Brain microvascular endothelial cell (primary cell): Measurements from ENCODE around the gene POLR3E.

Source experiments
- DNase-seq: peaks from one replicate; pipeline ENCODE4 v3.0.0-alpha.2; 2020
- H3K27ac ChIP-seq: fragments of 250-450 bp; sonication (Bioruptor Pico); 2 replicates; pipeline ENCODE4 v1.5.1; 2020; ENCODE audit warnings: mild to moderate bottlenecking, moderate library complexity
- H3K27me3 ChIP-seq: fragments of 250-450 bp; sonication (Bioruptor Pico); replicated peaks from 2 replicates; pipeline ENCODE4 v1.5.1; 2020; ENCODE audit warnings: mild to moderate bottlenecking
- H3K36me3 ChIP-seq: fragments of 250-450 bp; sonication (Bioruptor Pico); replicated peaks from 2 replicates; pipeline ENCODE4 v1.5.1; 2020; ENCODE audit warnings: mild to moderate bottlenecking
- H3K4me3 ChIP-seq: 2 replicates; pipeline ENCODE4 v1.5.1; 2011; ENCODE audit warnings: low read depth, mild to moderate bottlenecking, control low read depth, low read length, moderate library complexity
- in situ Hi-C: cut with HindIII; loops from 2 replicates; pipeline ENCODE4 v1.10.0; 2017; ENCODE audit warnings: low sequenced_read_pairs, low pct_ligation_motif_present
- TF ChIP-seq, protein P1 (sequence below): IDR thresholded peaks from 2 replicates; pipeline ENCODE4 v1.5.1; 2011; ENCODE audit warnings: low read depth, mild to moderate bottlenecking, moderate library complexity, low read length, control low read depth, inconsistent platforms; ENCODE audit errors: missing control alignments

Gene POLR3E

DNA sequence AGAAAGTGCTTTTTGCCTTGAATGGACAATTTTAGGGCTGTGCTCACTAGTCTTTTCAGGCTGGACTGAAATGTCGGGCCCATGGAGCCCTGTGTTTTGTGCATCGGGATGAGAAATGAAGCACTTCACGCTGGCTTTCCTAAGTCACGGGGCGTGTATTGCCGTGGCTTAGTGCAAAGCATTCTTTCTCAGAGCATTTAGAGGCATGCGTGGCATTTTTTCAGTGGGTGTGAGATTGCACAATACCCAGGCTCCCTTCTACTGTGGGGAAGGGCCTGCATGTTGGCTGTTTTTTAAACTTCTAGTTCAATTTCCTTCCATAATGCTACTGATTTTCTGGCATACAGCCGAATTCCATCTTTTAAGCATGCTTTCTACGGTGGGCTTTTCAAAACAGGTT is 12.6 kb upstream of the POLR3E start:
- TF ChIP-seq, protein P1, sequence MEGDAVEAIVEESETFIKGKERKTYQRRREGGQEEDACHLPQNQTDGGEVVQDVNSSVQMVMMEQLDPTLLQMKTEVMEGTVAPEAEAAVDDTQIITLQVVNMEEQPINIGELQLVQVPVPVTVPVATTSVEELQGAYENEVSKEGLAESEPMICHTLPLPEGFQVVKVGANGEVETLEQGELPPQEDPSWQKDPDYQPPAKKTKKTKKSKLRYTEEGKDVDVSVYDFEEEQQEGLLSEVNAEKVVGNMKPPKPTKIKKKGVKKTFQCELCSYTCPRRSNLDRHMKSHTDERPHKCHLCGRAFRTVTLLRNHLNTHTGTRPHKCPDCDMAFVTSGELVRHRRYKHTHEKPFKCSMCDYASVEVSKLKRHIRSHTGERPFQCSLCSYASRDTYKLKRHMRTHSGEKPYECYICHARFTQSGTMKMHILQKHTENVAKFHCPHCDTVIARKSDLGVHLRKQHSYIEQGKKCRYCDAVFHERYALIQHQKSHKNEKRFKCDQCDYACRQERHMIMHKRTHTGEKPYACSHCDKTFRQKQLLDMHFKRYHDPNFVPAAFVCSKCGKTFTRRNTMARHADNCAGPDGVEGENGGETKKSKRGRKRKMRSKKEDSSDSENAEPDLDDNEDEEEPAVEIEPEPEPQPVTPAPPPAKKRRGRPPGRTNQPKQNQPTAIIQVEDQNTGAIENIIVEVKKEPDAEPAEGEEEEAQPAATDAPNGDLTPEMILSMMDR = no peak
- in situ Hi-C loops = no loop called here
- Histone ChIP-seq H3K27ac (no peak overlapping the region), H3K4me3 (no peak overlapping the region), H3K36me3 (peaks cover 43% of the 10 kb centered on the region), H3K27me3 (no peaks in the 10 kb centered on the region)
- DNase-seq = peak; percentile 14

DNA sequence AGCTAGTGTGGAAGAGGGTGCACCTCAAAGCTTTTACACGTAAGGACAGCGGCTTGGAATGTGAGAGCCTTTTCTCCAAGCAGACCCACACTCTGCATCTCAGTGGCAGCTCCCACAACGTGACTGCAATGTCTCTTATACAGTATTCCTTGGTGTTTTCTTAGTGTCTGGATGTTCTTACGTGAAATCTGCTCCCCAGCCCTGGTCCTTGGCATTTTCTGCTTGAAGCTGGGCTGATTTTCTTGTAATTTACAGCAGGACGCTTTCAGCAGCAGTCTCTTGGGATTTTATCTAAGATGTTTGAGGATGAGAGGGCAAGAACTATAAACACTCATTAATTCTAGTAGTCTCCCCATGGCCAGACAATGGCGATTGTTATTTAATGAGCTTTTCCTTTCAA is 12.1 kb upstream of the POLR3E start:
- H3K27ac ChIP-seq = no peak overlapping the region
- H3K4me3 ChIP-seq = no peak overlapping the region
- in situ Hi-C loops = no loop called here
- H3K27me3 ChIP-seq = no peaks in the 10 kb centered on the region
- no peak for DNase-seq
- peaks cover 39% of the 10 kb centered on the region for H3K36me3 ChIP-seq
- TF ChIP-seq, protein P1 = no peak

DNA sequence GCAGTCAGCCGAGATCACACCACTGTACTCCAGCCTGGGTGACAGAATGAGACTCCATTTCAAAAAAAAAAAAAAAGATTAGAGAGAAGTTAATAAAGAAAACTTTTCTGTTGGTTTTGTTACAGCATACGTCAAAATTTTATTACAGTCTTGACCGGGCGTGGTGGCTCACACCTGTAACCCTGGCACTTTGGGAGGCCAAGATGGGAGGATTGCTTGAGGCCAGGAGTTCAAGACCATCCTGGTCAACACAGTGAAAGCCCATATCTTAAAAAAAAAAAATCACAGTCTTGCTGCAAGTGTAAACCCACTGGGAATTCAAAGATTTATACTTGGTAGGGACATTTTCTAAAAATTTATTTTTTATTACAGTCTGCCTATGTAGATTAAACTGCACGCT is 6.2 kb upstream of the POLR3E start:
- Histone ChIP-seq H3K36me3 (no peaks in the 10 kb centered on the region), H3K27ac (no peak overlapping the region), H3K27me3 (no peaks in the 10 kb centered on the region), H3K4me3 (no peak overlapping the region)
- DNase-seq = no peak
- TF ChIP-seq, protein P1 = no peak
- in situ Hi-C loops = no loop called here

DNA sequence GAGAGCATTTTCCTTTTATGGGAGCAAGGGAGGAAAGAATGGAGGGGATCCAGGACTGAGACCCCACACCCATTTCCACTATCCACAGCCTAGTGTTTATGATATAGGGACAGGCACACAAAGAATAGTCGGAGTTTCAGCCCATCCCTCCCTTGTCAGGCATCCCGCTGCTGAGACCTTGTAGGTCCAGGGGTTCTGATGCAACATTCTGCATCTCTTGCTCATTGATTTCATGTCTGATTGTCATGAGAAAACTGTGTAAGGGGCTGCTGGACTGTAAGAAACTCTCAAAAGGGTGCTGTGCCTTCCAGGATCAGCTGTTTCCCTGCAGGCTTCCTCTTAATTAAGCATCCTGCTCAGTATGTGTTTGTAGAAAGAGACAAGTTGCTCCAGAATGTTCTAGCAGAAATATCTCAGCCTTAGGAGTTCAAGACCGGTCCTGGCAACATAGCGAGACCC is 5.3 kb upstream of the POLR3E start:
- Histone ChIP-seq H3K36me3 (no peaks in the 10 kb centered on the region), H3K27me3 (no peaks in the 10 kb centered on the region), H3K4me3 (no peak overlapping the region), H3K27ac (no peak overlapping the region)
- no peak for DNase-seq
- TF ChIP-seq, protein P1 = no peak
- in situ Hi-C loops = no loop called here

DNA sequence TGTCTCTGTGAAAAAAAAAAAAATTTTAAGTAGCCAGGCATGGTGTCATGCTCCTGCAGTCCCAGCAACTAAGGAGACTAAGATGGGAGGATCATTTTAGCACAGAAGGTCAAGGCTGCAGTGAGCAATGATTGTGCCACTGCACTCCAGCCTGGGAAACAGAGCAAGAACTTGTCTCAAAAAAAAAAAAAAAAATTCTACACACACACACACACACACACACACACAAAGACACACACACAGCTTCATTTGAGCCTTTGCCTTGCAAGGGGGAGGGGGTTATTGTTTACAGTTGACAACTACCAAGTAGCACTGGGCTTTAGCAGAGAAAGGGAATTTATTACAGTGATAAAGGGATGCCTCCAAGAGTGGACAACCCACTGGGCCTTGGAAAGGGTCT is 4.9 kb upstream of the POLR3E start:
- in situ Hi-C loops = no loop called here
- DNase-seq = no peak
- TF ChIP-seq, protein P1 = no peak
- H3K4me3 ChIP-seq = no peak overlapping the region
- H3K27me3 ChIP-seq = no peaks in the 10 kb centered on the region
- H3K27ac ChIP-seq = no peak overlapping the region
- no peaks in the 10 kb centered on the region for H3K36me3 ChIP-seq
